SK-N-SH treated with all-trans-retinoic acid at 6 μM for 48 hours (cell line): ENCODE measurements around the gene IL17C.

ENCODE experiments used
- ARNTL ChIP-seq: fragments of 450-650 bp; formaldehyde crosslinking; IDR thresholded peaks from 2 replicates; pipeline ENCODE4 v1.5.0; 2020; ENCODE audit warnings: low read depth, mild to moderate bottlenecking, moderate library complexity, borderline replicate concordance
- CREB5 ChIP-seq: fragments of 250-450 bp; sonication (Bioruptor Pico); IDR thresholded peaks from 2 replicates; pipeline ENCODE4 v1.5.1; 2020; ENCODE audit warnings: low read depth, mild to moderate bottlenecking, moderate library complexity
- ISL1 ChIP-seq: fragments of 250-450 bp; sonication (Bioruptor Pico); IDR thresholded peaks from 2 replicates; pipeline ENCODE4 v2.1.2; 2022; ENCODE audit warnings: mild to moderate bottlenecking, moderate library complexity
- PATZ1 ChIP-seq: fragments of 250-450 bp; sonication (Bioruptor Pico); IDR thresholded peaks from 2 replicates; pipeline ENCODE4 v1.8.0; 2020; ENCODE audit warnings: mild to moderate bottlenecking, moderate library complexity, borderline replicate concordance
- TOX ChIP-seq: fragments of 250-450 bp; sonication (Bioruptor Pico); IDR thresholded peaks from 2 replicates; pipeline ENCODE4 v1.8.0; 2021; ENCODE audit warnings: mild to moderate bottlenecking, moderate library complexity, borderline replicate concordance
- TSHZ2 ChIP-seq: fragments of 250-450 bp; sonication (Bioruptor Pico); IDR thresholded peaks from 2 replicates; pipeline ENCODE4 v1.5.0; 2020; ENCODE audit warnings: mild to moderate bottlenecking, moderate library complexity
- ZFP3 ChIP-seq: fragments of 250-450 bp; sonication (Bioruptor Pico); IDR thresholded peaks from 2 replicates; pipeline ENCODE4 v1.5.0; 2020; ENCODE audit warnings: mild to moderate bottlenecking, moderate library complexity
- ZFP30 ChIP-seq: fragments of 450-650 bp; formaldehyde crosslinking; IDR thresholded peaks from 2 replicates; pipeline ENCODE4 v1.5.0; 2022; ENCODE audit warnings: mild to moderate bottlenecking, moderate library complexity
- ZNF565 ChIP-seq: fragments of 450-650 bp; formaldehyde crosslinking; conservative IDR thresholded peaks from 2 replicates; pipeline ENCODE4 v1.5.0; 2020; ENCODE audit warnings: low read depth, mild to moderate bottlenecking, moderate library complexity

- TF ChIP-seq PATZ1 (no peak), ISL1 (no peak), CREB5 (CRISPR knock-in tag) (no peak), ZFP30 (CRISPR knock-in tag) (no peak), TSHZ2 (CRISPR knock-in tag) (no peak), ZFP3 (no peak), TOX (CRISPR knock-in tag) (no peak), ARNTL (no peak), ZNF565 (CRISPR knock-in tag) (no peak)
Measured at GRCh38 chr16:88686062-88686438, 47.7 kb downstream of the IL17C start.
